H1 (cell line): ENCODE results near the gene HRH4. TPM values are rescaled to one million over a fixed set of nuclear protein-coding genes. Genes with fewer than 3 reads are reported as not detected.

ENCODE experiments used
- CTCF ChIA-PET: fragments of 300-600 bp; sonication (Branson Sonifier 250); formaldehyde crosslinking; loops from one replicate; lab custom pipeline; 2021; ENCODE audit not compliant: partially characterized antibody; lab: Charles Lee
- POLR2A ChIA-PET: fragments of 300-600 bp; sonication (Branson Sonifier 250); formaldehyde crosslinking; loops from one replicate; lab custom pipeline; 2021; ENCODE audit warnings: inconsistent platforms; ENCODE audit not compliant: partially characterized antibody; lab: Charles Lee
- DNase-seq, 2 experiments: peaks; one replicate each; pipeline versions ENCODE4 v3.0.0 to v3.0.0-alpha.2; 2010 to 2022; ENCODE audit warnings: low spot score in 2 of 2, low read depth in 1 of 2, mixed read lengths in 1 of 2
- FAIRE-seq: peaks from 2 replicates; lab custom pipeline; 2011; peaks lifted over from hg19 to GRCh38; lab: Jason Lieb, UNC
- H2AFZ ChIP-seq: 2 replicates; pipeline ENCODE4 v1.8.1; 2012; ENCODE audit warnings: low read length, inconsistent platforms
- H2AK5ac ChIP-seq: 2 replicates; pipeline ENCODE4 v1.6.1; 2013; ENCODE audit warnings: low read depth, low read length
- H2BK120ac ChIP-seq: replicated peaks from 2 replicates; pipeline ENCODE3; 2013; ENCODE audit warnings: low read depth, low read length, inconsistent platforms
- H2BK12ac ChIP-seq: 2 replicates; pipeline ENCODE4 v1.6.1; 2013; ENCODE audit warnings: low read depth, low read length
- H2BK15ac ChIP-seq: 2 replicates; pipeline ENCODE4 v1.6.1; 2013; ENCODE audit warnings: low read length
- H2BK20ac ChIP-seq: 2 replicates; pipeline ENCODE4 v1.6.1; 2013; ENCODE audit warnings: low read length
- H2BK5ac ChIP-seq: 2 replicates; pipeline ENCODE4 v1.6.1; 2013; ENCODE audit warnings: low read depth, low read length
- H3K14ac ChIP-seq: 2 replicates; pipeline ENCODE4 v1.6.1; 2013; ENCODE audit warnings: inconsistent platforms; ENCODE audit not compliant: insufficient read length
- H3K18ac ChIP-seq: 2 replicates; pipeline ENCODE4 v1.6.1; 2013; ENCODE audit warnings: low read length; ENCODE audit errors: extremely low read depth
- H3K23ac ChIP-seq: 2 replicates; pipeline ENCODE4 v1.6.1; 2013; ENCODE audit warnings: inconsistent platforms; ENCODE audit not compliant: insufficient read length
- H3K23me2 ChIP-seq: 2 replicates; pipeline ENCODE4 v1.6.1; 2013; ENCODE audit warnings: low read depth, low read length
- H3K27ac ChIP-seq: 2 replicates; pipeline ENCODE4 v1.6.1; 2011; ENCODE audit warnings: low read depth, low read length, inconsistent platforms
- H3K27me3 ChIP-seq, 4 experiments: replicated peaks in 1 of 4; 1 replicate in 1 of 4; 2 replicates in 3 of 4; pipeline versions ENCODE4 v1.6.1 to v1.8.1; 2011 to 2013; ENCODE audit warnings: low read length in 3 of 4, mild to moderate bottlenecking in 3 of 4, inconsistent platforms in 2 of 4, mixed read lengths in 2 of 4, moderate library complexity in 1 of 4; ENCODE audit not compliant: control insufficient read depth in 3 of 4, insufficient read depth in 3 of 4; ENCODE audit errors: extremely low read depth in 1 of 4
- H3K36me3 ChIP-seq, 4 experiments: 2 replicates each; pipeline versions ENCODE4 v1.6.1 to v1.8.1; 2011 to 2013; ENCODE audit warnings: mild to moderate bottlenecking in 4 of 4, low read length in 3 of 4, moderate library complexity in 2 of 4, control low read depth in 1 of 4, inconsistent platforms in 1 of 4; ENCODE audit not compliant: insufficient read depth in 4 of 4, control insufficient read depth in 2 of 4
- H3K4ac ChIP-seq: replicated peaks from 2 replicates; pipeline ENCODE3; 2013; ENCODE audit warnings: low read length, low read depth, mixed read lengths, inconsistent platforms; ENCODE audit not compliant: insufficient read length
- H3K4me1 ChIP-seq, 4 experiments: replicated peaks in 1 of 4; 1 replicate in 1 of 4; 2 replicates in 3 of 4; pipeline versions ENCODE4 v1.6.1 to v1.8.1; 2011 to 2013; ENCODE audit warnings: low read length in 3 of 4, inconsistent platforms in 2 of 4, mixed read lengths in 1 of 4; ENCODE audit not compliant: insufficient read depth in 4 of 4, control insufficient read depth in 3 of 4
- H3K4me2 ChIP-seq, 2 experiments: 2 replicates each; pipeline versions ENCODE4 v1.6.1 to v1.8.1; 2011 to 2013; ENCODE audit warnings: low read depth in 2 of 2, low read length in 2 of 2, control low read depth in 1 of 2, inconsistent platforms in 1 of 2, mild to moderate bottlenecking in 1 of 2; ENCODE audit not compliant: insufficient read depth in 1 of 2
- H3K4me3 ChIP-seq, 4 experiments: fragments of 200-600, 300-600 bp in 1 of 4; sonication (generic), shearing (Covaris generic), sonication (Bioruptor Twin) in 1 of 4; 2 replicates each; pipeline versions ENCODE4 v1.5.1 to v1.8.1; 2011 to 2016; ENCODE audit warnings: low read length in 4 of 4, low read depth in 3 of 4, control low read depth in 2 of 4, inconsistent platforms in 2 of 4, mild to moderate bottlenecking in 2 of 4, mixed read lengths in 1 of 4, moderate library complexity in 1 of 4; ENCODE audit not compliant: insufficient read depth in 2 of 4; ENCODE audit errors: extremely low read depth in 1 of 4
- H3K56ac ChIP-seq: replicated peaks from 2 replicates; pipeline ENCODE3; 2013; ENCODE audit warnings: low read depth, mild to moderate bottlenecking, mixed read lengths, low read length, inconsistent platforms; ENCODE audit not compliant: insufficient read length
- H3K79me1 ChIP-seq: 2 replicates; pipeline ENCODE4 v1.6.1; 2013; ENCODE audit warnings: low read depth, low read length, control low read depth
- H3K79me2 ChIP-seq, 2 experiments: 2 replicates each; pipeline versions ENCODE4 v1.6.1 to v1.8.1; 2012 to 2013; ENCODE audit warnings: low read length in 2 of 2, mild to moderate bottlenecking in 2 of 2, inconsistent platforms in 1 of 2; ENCODE audit not compliant: insufficient read depth in 2 of 2, control insufficient read depth in 1 of 2
- H3K9ac ChIP-seq, 4 experiments: replicated peaks in 1 of 4; 1 replicate in 1 of 4; 2 replicates in 3 of 4; pipeline versions ENCODE4 v1.6.1 to v1.8.1; 2011 to 2013; ENCODE audit warnings: low read depth in 3 of 4, low read length in 3 of 4, control low read depth in 2 of 4, mild to moderate bottlenecking in 2 of 4, moderate library complexity in 2 of 4, inconsistent platforms in 1 of 4; ENCODE audit errors: extremely low read depth in 1 of 4
- H3K9me3 ChIP-seq, 2 experiments: 2 replicates each; pipeline versions ENCODE4 v1.6.1 to v1.8.1; 2012 to 2013; ENCODE audit warnings: mild to moderate bottlenecking in 2 of 2, moderate library complexity in 2 of 2, control low read depth in 1 of 2, inconsistent platforms in 1 of 2, low read depth in 1 of 2, low read length in 1 of 2, mixed read lengths in 1 of 2; ENCODE audit not compliant: insufficient read depth in 2 of 2
- H4K20me1 ChIP-seq, 2 experiments: replicated peaks in 1 of 2; 2 replicates each; pipeline versions ENCODE3 to v1.8.1; 2011 to 2013; ENCODE audit warnings: inconsistent platforms in 2 of 2, low read length in 2 of 2, mild to moderate bottlenecking in 1 of 2; ENCODE audit not compliant: insufficient read depth in 2 of 2, control insufficient read depth in 1 of 2
- H4K5ac ChIP-seq: 2 replicates; pipeline ENCODE4 v1.6.1; 2013; ENCODE audit warnings: low read length, low read depth, mixed read lengths, inconsistent platforms; ENCODE audit not compliant: insufficient read length
- H4K8ac ChIP-seq: 2 replicates; pipeline ENCODE4 v1.8.0; 2013; ENCODE audit warnings: mild to moderate bottlenecking, moderate library complexity, low read length, inconsistent platforms; ENCODE audit not compliant: insufficient read depth; ENCODE audit errors: extremely low read depth
- H4K91ac ChIP-seq: replicated peaks from 2 replicates; pipeline ENCODE3; 2013; ENCODE audit warnings: low read length, mixed read lengths, inconsistent platforms; ENCODE audit not compliant: insufficient read length
- CTBP2 ChIP-seq: IDR thresholded peaks from 2 replicates; pipeline ENCODE4 v1.7.0; 2011; ENCODE audit warnings: borderline replicate concordance, mild to moderate bottlenecking, moderate library complexity, mixed read lengths, low read length; ENCODE audit not compliant: insufficient read depth, insufficient read length
- EGR1 ChIP-seq: IDR thresholded peaks from 2 replicates; pipeline ENCODE4 v1.6.1; 2011; ENCODE audit warnings: low read depth, low read length, borderline replicate concordance
- FOSL1 ChIP-seq: IDR thresholded peaks from 2 replicates; pipeline ENCODE4 v1.6.1; 2011; ENCODE audit warnings: mild to moderate bottlenecking, low read depth, low read length, moderate library complexity; ENCODE audit not compliant: insufficient read depth
- NANOG ChIP-seq: IDR thresholded peaks from 2 replicates; pipeline ENCODE4 v1.6.1; 2011; ENCODE audit warnings: low read length, low read depth, mild to moderate bottlenecking, inconsistent platforms; ENCODE audit not compliant: insufficient read depth, poor library complexity, severe bottlenecking
- RAD21 ChIP-seq, 2 experiments: IDR thresholded peaks in 1 of 2; conservative IDR thresholded peaks in 1 of 2; 2 replicates each; pipeline ENCODE4 v1.6.1; 2011; ENCODE audit warnings: low read depth in 2 of 2, low read length in 2 of 2, improper control_type of control experiment in 1 of 2, inconsistent platforms in 1 of 2, mild to moderate bottlenecking in 1 of 2, moderate library complexity in 1 of 2
- SIN3A ChIP-seq, 2 experiments: IDR thresholded peaks in 1 of 2; conservative IDR thresholded peaks in 1 of 2; 2 replicates each; pipeline ENCODE4 v1.6.1; 2011 to 2012; ENCODE audit warnings: low read length in 2 of 2, improper control_type of control experiment in 1 of 2, low read depth in 1 of 2, mild to moderate bottlenecking in 1 of 2
- SP4 ChIP-seq: IDR thresholded peaks from 2 replicates; pipeline ENCODE4 v1.6.1; 2012; ENCODE audit warnings: low read length, inconsistent platforms
- TCF12 ChIP-seq: IDR thresholded peaks from 2 replicates; pipeline ENCODE4 v1.6.1; 2011; ENCODE audit warnings: low read depth, mild to moderate bottlenecking, low read length
- ZNF274 ChIP-seq: IDR thresholded peaks from 2 replicates; pipeline ENCODE4 v1.7.0; 2012; ENCODE audit warnings: low read length, borderline replicate concordance; ENCODE audit errors: extremely low read depth
- WGBS, 2 experiments: shearing (Covaris generic) in 1 of 2; methylation state at CpG; one replicate each; pipeline versions ENCODE4 v1.1.6 to v1.1.7; 2013 to 2015; ENCODE audit warnings: low lambda C conversion rate in 2 of 2, mixed read lengths in 2 of 2, inconsistent platforms in 1 of 2, low coverage in 1 of 2, missing lambda C conversion rate in 1 of 2; ENCODE audit not compliant: insufficient replicate concordance in 2 of 2, insufficient coverage in 1 of 2, insufficient read length in 1 of 2; ENCODE audit errors: extremely low coverage in 1 of 2, missing lambda C conversion rate in 1 of 2; 5-methylcytosine and 5-hydroxymethylcytosine counted together
- polyA plus RNA-seq, 7 experiments: library from polyadenylated mRNA; depleted of rRNA in 3 of 7; stranded (reverse) in 5 of 7; unstranded in 2 of 7; fragments of >200 nt in 5 of 7; fragments of 200-250 nt in 2 of 7; gene quantifications; 1 replicate in 5 of 7; 2 replicates in 1 of 7; 4 replicates in 1 of 7; pipeline versions ENCODE4 v1.2.1 to v1.2.3, GENCODE V29; 2011 to 2013; ENCODE audit warnings: missing spikeins in 2 of 7, mixed read lengths in 2 of 7
- total RNA-seq: library from RNA; stranded (reverse); fragmentation: NEBNext Ultra II Directional; extraction: Animal tissue kit (Norgen Biotek cat#: 25700); gene quantifications from 2 replicates; pipeline ENCODE4 v1.2.1, GENCODE V29; 2021

The HRH4 gene
- total and polyA plus RNA-seq, 2 of the 8 experiments (the other 6 are each of a cell fraction or from before 2014, with no cell fraction given) = 0.03 TPM; not detected in 1

DNA sequence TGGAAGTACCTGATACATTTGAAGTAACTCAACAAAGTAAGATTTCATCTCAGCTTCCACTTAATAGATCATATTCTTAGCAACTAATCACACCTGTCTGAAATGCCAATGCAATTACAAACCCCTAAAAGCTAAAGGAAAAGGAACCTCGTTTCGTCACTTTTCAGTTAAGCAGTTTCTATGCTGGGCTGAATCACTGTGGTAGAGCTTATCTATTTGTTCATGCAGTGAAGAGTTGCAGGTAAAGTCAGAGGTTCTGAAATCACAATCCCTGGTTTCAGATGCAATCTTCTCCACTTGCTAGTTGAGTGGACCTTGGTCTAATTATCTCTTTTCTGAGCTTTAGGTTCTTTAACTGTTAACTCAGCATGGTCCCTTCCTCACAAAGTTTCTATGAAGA is 6.3 kb downstream of the HRH4 start:
- H3K27ac ChIP-seq = no peak overlapping the region
- no peak overlapping the region for H2BK120ac ChIP-seq
- no peak overlapping the region for H3K4ac ChIP-seq
- H2BK20ac ChIP-seq = no peak overlapping the region
- no peak overlapping the region for H3K18ac ChIP-seq
- no peak overlapping the region for H2AFZ ChIP-seq
- H4K91ac ChIP-seq = no peak overlapping the region
- no peak overlapping the region for H2BK12ac ChIP-seq
- no peak overlapping the region for H3K23ac ChIP-seq
- no peak overlapping the region for H3K9ac ChIP-seq
- TF ChIP-seq SP4 (no peak), EGR1 (no peak), ZNF274 (no peak), CTBP2 (no peak), TCF12 (no peak), RAD21 (IDR thresholded peaks at IDR 0.05 in 1 of 2, conservative IDR thresholded peaks at IDR 0.05 in 1 of 2; ENCODE audit: low read depth in 2 of 2, low read length in 2 of 2) (no peak), NANOG (no peak), SIN3A (conservative IDR thresholded peaks at IDR 0.05 in 1 of 2, IDR thresholded peaks at IDR 0.05 in 1 of 2; ENCODE audit: low read depth in 1 of 2, low read length in 2 of 2) (no peak), FOSL1 (no peak)
- FAIRE-seq (no peak), DNase-seq (no peak)
- no peaks in the 10 kb centered on the region for H3K23me2 ChIP-seq
- 0 out of 7 replicates have a peak, but pooled peaks cover 0 to 3% (median 0%) of the 10 kb centered on the region in 4 experiments for H3K4me1 ChIP-seq
- no peaks in the 10 kb centered on the region for H4K20me1 ChIP-seq
- H3K4me3 ChIP-seq = no peak overlapping the region
- H4K5ac ChIP-seq = no peak overlapping the region
- CTCF ChIA-PET = interaction anchor here (0.8 to 1.5 kb wide), 2 partner anchors 22 to 260 kb away, joined by 3 to 13 read pairs; no protein-coding TSS in a partner anchor
- H3K4me2 ChIP-seq = no peak overlapping the region
- H2BK15ac ChIP-seq = no peak overlapping the region
- no peak overlapping the region for H4K8ac ChIP-seq
- H3K14ac ChIP-seq = no peak overlapping the region
- no peak overlapping the region for H3K56ac ChIP-seq
- H2BK5ac ChIP-seq = no peak overlapping the region
- H3K27me3 ChIP-seq = no peaks in the 10 kb centered on the region
- no peaks in the 10 kb centered on the region for H3K79me1 ChIP-seq
- no peaks in the 10 kb centered on the region for H3K9me3 ChIP-seq
- 87% methylated on average over 2 of the region's 2 CpGs; no CpG with 5 or more reads in 1 of the 2 experiments for WGBS, 2 experiments
- H2AK5ac ChIP-seq = no peak overlapping the region
- no peaks in the 10 kb centered on the region for H3K36me3 ChIP-seq
- no peaks in the 10 kb centered on the region for H3K79me2 ChIP-seq
- POLR2A ChIA-PET = interaction anchor here (1.1 kb wide), 1 partner anchor 39 kb away, joined by 3 read pairs; no protein-coding TSS in a partner anchor
